IMR-90 (cell line): ENCODE results near the gene RCL1. TPM values are rescaled to one million over a fixed set of nuclear protein-coding genes. Genes with fewer than 3 reads are reported as not detected.
"Not testable (repeated sequence)": the region's sequence is repeated elsewhere in the genome, so short reads cannot be mapped to it uniquely, and the experiment has no call there.

Experiments
- ATAC-seq: fragments of 200-7000 bp; cut with Tn5 transposase; 2 replicates; pipeline ENCODE4 v1.9.1; 2020; ENCODE audit warnings: low read depth, mild to moderate bottlenecking, moderate library complexity
- BruUV-seq: library from RNA; stranded (reverse); fragments of 400-500 nt; replicated peaks from 2 replicates; lab custom pipeline; 2021; lab: Mats Ljungman, UMichigan
- CTCF ChIA-PET: fragments of 300-600 bp; formaldehyde crosslinking; extraction: SDS; loops from one replicate; lab custom pipeline; 2021; ENCODE audit warnings: antibody characterized with exemption; lab: Yijun Ruan, JAX
- POLR2A ChIA-PET: fragments of 300-600 bp; sonication (Branson Sonifier 250); formaldehyde crosslinking; loops from one replicate; lab custom pipeline; 2022; ENCODE audit warnings: antibody characterized with exemption; ENCODE audit not compliant: unreplicated experiment; lab: Charles Lee
- DNase-seq: peaks from one replicate; pipeline ENCODE4 v3.0.0; 2013
- H2AFZ ChIP-seq: replicated peaks from 2 replicates; pipeline ENCODE3; 2013; ENCODE audit warnings: low read length, mild to moderate bottlenecking; ENCODE audit not compliant: poor library complexity
- H2AK5ac ChIP-seq: 2 replicates; pipeline ENCODE4 v1.6.1; 2013; ENCODE audit warnings: low read depth, low read length, inconsistent platforms
- H2AK9ac ChIP-seq: replicated peaks from 2 replicates; pipeline ENCODE3; 2013; ENCODE audit warnings: mild to moderate bottlenecking, low read depth, low read length, moderate library complexity; ENCODE audit not compliant: poor library complexity
- H2BK120ac ChIP-seq: 2 replicates; pipeline ENCODE4 v1.6.1; 2013; ENCODE audit warnings: low read depth, low read length, inconsistent platforms
- H2BK15ac ChIP-seq: 3 replicates; pipeline ENCODE4 v1.6.1; 2013; ENCODE audit warnings: low read depth, low read length, inconsistent platforms
- H2BK20ac ChIP-seq: 2 replicates; pipeline ENCODE4 v1.6.1; 2013; ENCODE audit warnings: low read depth, mild to moderate bottlenecking, inconsistent platforms, low read length, moderate library complexity
- H2BK5ac ChIP-seq: 2 replicates; pipeline ENCODE4 v1.6.1; 2013; ENCODE audit warnings: mild to moderate bottlenecking, low read depth, low read length, inconsistent platforms; ENCODE audit not compliant: poor library complexity, severe bottlenecking
- H3K14ac ChIP-seq: replicated peaks from 2 replicates; pipeline ENCODE4 v1.6.1; 2013; ENCODE audit warnings: low read depth, low read length, inconsistent platforms
- H3K18ac ChIP-seq: 2 replicates; pipeline ENCODE4 v1.6.1; 2013; ENCODE audit warnings: low read depth, low read length, control low read depth
- H3K23ac ChIP-seq: 2 replicates; pipeline ENCODE4 v1.6.1; 2013; ENCODE audit warnings: low read depth, low read length, inconsistent platforms
- H3K27ac ChIP-seq: 2 replicates; pipeline ENCODE4 v1.5.1; 2013; ENCODE audit warnings: mild to moderate bottlenecking, control low read depth, low read length; ENCODE audit not compliant: insufficient read depth
- H3K27me3 ChIP-seq: 2 replicates; pipeline ENCODE4 v1.6.1; 2013; ENCODE audit warnings: low read length; ENCODE audit not compliant: control insufficient read depth, insufficient read depth
- H3K36me3 ChIP-seq: 2 replicates; pipeline ENCODE4 v1.6.1; 2013; ENCODE audit warnings: low read length, mixed read lengths; ENCODE audit not compliant: control insufficient read depth, insufficient read depth
- H3K4ac ChIP-seq: 2 replicates; pipeline ENCODE4 v1.6.1; 2013; ENCODE audit warnings: low read depth, low read length, inconsistent platforms
- H3K4me1 ChIP-seq: 2 replicates; pipeline ENCODE4 v1.6.1; 2013; ENCODE audit warnings: low read length, mixed read lengths; ENCODE audit not compliant: control insufficient read depth, insufficient read depth
- H3K4me2 ChIP-seq: 2 replicates; pipeline ENCODE4 v1.6.1; 2013; ENCODE audit warnings: low read depth, mild to moderate bottlenecking, control low read depth, low read length, moderate library complexity
- H3K4me3 ChIP-seq: 2 replicates; pipeline ENCODE4 v1.5.1; 2013; ENCODE audit warnings: low read depth, mild to moderate bottlenecking, control low read depth, low read length, moderate library complexity; ENCODE audit not compliant: insufficient read depth
- H3K56ac ChIP-seq: 2 replicates; pipeline ENCODE4 v1.6.1; 2013; ENCODE audit warnings: low read length, inconsistent platforms; ENCODE audit not compliant: insufficient read depth; ENCODE audit errors: extremely low read depth
- H3K79me1 ChIP-seq, 2 experiments: 2 replicates each; pipeline ENCODE4 v1.6.1; 2013; ENCODE audit warnings: low read length in 2 of 2, inconsistent platforms in 1 of 2, low read depth in 1 of 2
- H3K9ac ChIP-seq: 2 replicates; pipeline ENCODE4 v1.6.1; 2013; ENCODE audit warnings: low read depth, low read length, control low read depth
- H3K9me1 ChIP-seq: 2 replicates; pipeline ENCODE4 v1.6.1; 2013; ENCODE audit warnings: low read length, inconsistent platforms; ENCODE audit not compliant: insufficient read depth
- H3K9me3 ChIP-seq: 2 replicates; pipeline ENCODE4 v1.6.1; 2013; ENCODE audit warnings: low read length; ENCODE audit not compliant: control insufficient read depth, insufficient read depth
- H4K20me1 ChIP-seq: 2 replicates; pipeline ENCODE4 v1.6.1; 2013; ENCODE audit warnings: low read length, inconsistent platforms; ENCODE audit not compliant: insufficient read depth
- H4K5ac ChIP-seq: 2 replicates; pipeline ENCODE4 v1.6.1; 2013; ENCODE audit warnings: mild to moderate bottlenecking, low read depth, low read length, control low read depth
- H4K8ac ChIP-seq, 2 experiments: 2 replicates each; pipeline ENCODE4 v1.6.1; 2013; ENCODE audit warnings: low read depth in 2 of 2, low read length in 2 of 2, control low read depth in 1 of 2, inconsistent platforms in 1 of 2
- H4K91ac ChIP-seq: 2 replicates; pipeline ENCODE4 v1.6.1; 2013; ENCODE audit warnings: low read depth, low read length, inconsistent platforms; ENCODE audit not compliant: insufficient read depth
- BHLHE40 ChIP-seq: fragments of 150-350 bp; IDR thresholded peaks from 2 replicates; pipeline ENCODE4 v1.6.1; 2016; ENCODE audit warnings: mild to moderate bottlenecking, low read depth, low read length
- FOS ChIP-seq: fragments of 150-350 bp; IDR thresholded peaks from 2 replicates; pipeline ENCODE4 v1.6.1; 2016; ENCODE audit warnings: low read depth, low read length
- RAD21 ChIP-seq: IDR thresholded peaks from 2 replicates; pipeline ENCODE4 v1.6.1; 2012; ENCODE audit warnings: low read length, improper control_type of control experiment
- RCOR1 ChIP-seq: IDR thresholded peaks from 2 replicates; pipeline ENCODE4 v1.6.1; 2012; ENCODE audit warnings: mild to moderate bottlenecking, low read length, improper control_type of control experiment; ENCODE audit not compliant: insufficient replicate concordance
- RFX5 ChIP-seq: IDR thresholded peaks from 2 replicates; pipeline ENCODE4 v1.8.0; 2012; ENCODE audit warnings: low read depth, mild to moderate bottlenecking, low read length, moderate library complexity
- dilution Hi-C: fragments of 300-500 bp; cut with HindIII; formaldehyde crosslinking; loops from one replicate; pipeline ENCODE4 v1.14.3; 2018; ENCODE audit warnings: low sequenced_read_pairs; ENCODE audit not compliant: unreplicated experiment
- in situ Hi-C: fragments of 300-500 bp; cut with MboI; formaldehyde crosslinking; loops from 3 replicates; pipeline ENCODE4 v1.14.3; 2019; ENCODE audit warnings: low sequenced_read_pairs, inconsistent platforms, mixed read lengths
- intact Hi-C: fragments of 100-400 bp; cut with micrococcal nuclease; formaldehyde crosslinking; loops from 2 replicates; pipeline ENCODE4 v1.10.0; 2022
- polyA plus RNA-seq, 3 experiments: library from polyadenylated mRNA; depleted of rRNA; stranded (reverse); fragments of >200 nt; gene quantifications; 2 replicates each; pipeline ENCODE4 v1.2.3, GENCODE V29; 2012; ENCODE audit warnings: low replicate concordance in 1 of 3
- total RNA-seq: library from RNA; depleted of rRNA; stranded (reverse); fragments of >200 nt; gene quantifications from 2 replicates; pipeline ENCODE4 v1.2.3, GENCODE V29; 2012
- TF ChIP-seq, protein P1 (sequence below): fragments of 150-350 bp; IDR thresholded peaks from 2 replicates; pipeline ENCODE4 v1.6.1; 2017; ENCODE audit warnings: mild to moderate bottlenecking, antibody characterized with exemption, low read length, low read depth

The RCL1 gene
- total and polyA plus RNA-seq, 2 of the 4 experiments (the other 2 are of a cell fraction) = 12.3 to 13.8 TPM

DNA sequence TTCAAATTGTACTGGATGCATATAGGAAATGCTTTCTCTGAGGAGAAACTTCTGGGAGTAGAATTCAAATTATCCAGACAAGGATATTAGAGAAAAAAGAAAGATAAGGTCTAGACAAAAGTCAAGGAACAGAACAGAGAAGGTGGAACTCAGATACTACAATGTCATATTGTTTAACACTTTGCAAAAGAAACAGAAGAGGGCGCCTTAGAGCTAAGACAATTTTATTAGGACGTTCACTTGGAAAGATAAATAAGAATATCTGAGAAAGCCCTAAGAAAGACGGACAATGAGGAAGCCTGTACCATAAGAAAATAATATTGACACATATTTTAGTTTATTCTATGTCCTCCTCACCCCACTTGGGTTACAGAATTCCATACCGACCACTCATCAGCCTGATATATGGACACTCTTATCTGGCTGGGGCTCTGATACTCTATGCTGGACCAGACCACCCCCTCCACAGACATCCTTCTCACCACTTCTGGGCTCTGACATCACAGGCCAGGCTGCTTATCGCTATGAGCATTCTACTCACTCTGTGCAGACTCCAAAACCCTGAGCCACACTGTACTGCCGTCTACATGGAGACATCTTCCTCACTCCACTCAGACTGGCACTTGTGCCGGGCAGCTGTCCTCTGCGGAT lies 42.6 kb upstream of the RCL1 start (continued):
- no peak for TF ChIP-seq FOS
- no peak for TF ChIP-seq BHLHE40
- no peak for TF ChIP-seq RCOR1
- TF ChIP-seq, protein P1, sequence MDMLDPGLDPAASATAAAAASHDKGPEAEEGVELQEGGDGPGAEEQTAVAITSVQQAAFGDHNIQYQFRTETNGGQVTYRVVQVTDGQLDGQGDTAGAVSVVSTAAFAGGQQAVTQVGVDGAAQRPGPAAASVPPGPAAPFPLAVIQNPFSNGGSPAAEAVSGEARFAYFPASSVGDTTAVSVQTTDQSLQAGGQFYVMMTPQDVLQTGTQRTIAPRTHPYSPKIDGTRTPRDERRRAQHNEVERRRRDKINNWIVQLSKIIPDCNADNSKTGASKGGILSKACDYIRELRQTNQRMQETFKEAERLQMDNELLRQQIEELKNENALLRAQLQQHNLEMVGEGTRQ = no peak
- TF ChIP-seq RAD21 = peak; percentile 58
- no peak for TF ChIP-seq RFX5

DNA sequence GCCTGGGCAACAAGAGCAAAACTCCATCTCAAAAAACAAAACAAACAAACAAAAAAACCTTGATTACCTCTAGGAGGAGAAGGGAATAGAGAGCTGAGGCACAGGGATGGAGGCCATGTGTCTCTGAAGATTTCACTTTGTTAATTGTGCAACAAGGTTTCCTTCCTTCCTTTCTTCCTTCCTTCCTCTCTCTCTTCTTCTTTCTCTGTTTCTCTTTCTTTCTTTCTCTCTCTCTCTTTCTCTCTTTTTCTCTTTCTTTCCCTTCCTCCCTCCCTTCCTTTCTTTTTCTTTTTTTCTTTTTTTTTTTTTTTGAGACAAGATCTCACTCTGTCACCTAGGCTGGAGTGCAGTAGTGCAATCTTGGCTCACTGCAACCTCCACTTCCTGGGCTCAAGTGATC lies 38.2 kb upstream of the RCL1 start:
- BruUV-seq, H3K4me2 ChIP-seq, H4K5ac ChIP-seq, H3K27me3 ChIP-seq, H3K4me1 ChIP-seq, H3K36me3 ChIP-seq, H4K8ac ChIP-seq, H2BK120ac ChIP-seq, H3K23ac ChIP-seq, H3K9me3 ChIP-seq, H2BK20ac ChIP-seq, DNase-seq, H2AK9ac ChIP-seq, H3K18ac ChIP-seq, H3K9me1 ChIP-seq, H3K4ac ChIP-seq, H4K20me1 ChIP-seq, H3K79me1 ChIP-seq, H3K9ac ChIP-seq, dilution Hi-C loops, ATAC-seq, H3K27ac ChIP-seq, H2AFZ ChIP-seq, H4K91ac ChIP-seq, H3K4me3 ChIP-seq, H2BK5ac ChIP-seq, H2AK5ac ChIP-seq, H2BK15ac ChIP-seq, H3K14ac ChIP-seq, H3K56ac ChIP-seq: not testable (repeated sequence)
- CTCF ChIA-PET = interaction anchor here (0.6 kb wide), 2 partner anchors 9 to 852 kb away, joined by 3 read pairs; no protein-coding TSS in a partner anchor
- POLR2A ChIA-PET = interaction anchor here (0.6 kb wide), 2 partner anchors 1057 to 1812 kb away, joined by 3 read pairs; no protein-coding TSS in a partner anchor
- in situ Hi-C loops (loop anchor here (25.0 kb wide), 2 partner anchors 433 to 683 kb away; partner anchors contain the start of genes INSL6 and PLGRKT), intact Hi-C loops (loop anchor here (10.0 kb wide), 2 partner anchors 300 to 430 kb away; partner anchors contain the start of gene INSL6)
